CD8-positive, alpha-beta memory T cell (primary cell): ENCODE results near the gene PLEKHD1. TPM values are rescaled to one million over a fixed set of nuclear protein-coding genes. Genes with fewer than 3 reads are reported as not detected.

Experiments used
- CTCF ChIA-PET: fragments of 350-600 bp; sonication (Branson Sonifier 250); formaldehyde crosslinking; loops from one replicate; lab custom pipeline; 2021; ENCODE audit warnings: antibody characterized with exemption; lab: Charles Lee
- POLR2A ChIA-PET: fragments of 350-600 bp; sonication (Branson Sonifier 250); formaldehyde crosslinking; loops from one replicate; lab custom pipeline; 2021; ENCODE audit warnings: antibody characterized with exemption; lab: Charles Lee
- DNase-seq, 5 donors: peaks; one replicate each; pipeline versions ENCODE4 v3.0.0 to v3.0.0-alpha.2; 2020 to 2022; ENCODE audit warnings: mixed read lengths in 1 of 5
- H3K27ac ChIP-seq: one replicate; pipeline ENCODE4 v1.7.0; 2013; ENCODE audit warnings: low read depth, mild to moderate bottlenecking, low read length, moderate library complexity
- H3K27me3 ChIP-seq: 2 replicates; pipeline ENCODE4 v1.7.0; 2013; ENCODE audit warnings: low read length, mild to moderate bottlenecking; ENCODE audit not compliant: insufficient read depth, poor library complexity, severe bottlenecking
- H3K36me3 ChIP-seq: 2 replicates; pipeline ENCODE4 v1.7.0; 2013; ENCODE audit warnings: mild to moderate bottlenecking, low read length, moderate library complexity; ENCODE audit not compliant: insufficient read depth
- H3K4me1 ChIP-seq: 2 replicates; pipeline ENCODE4 v1.7.0; 2013; ENCODE audit warnings: mild to moderate bottlenecking, low read length, moderate library complexity; ENCODE audit not compliant: insufficient read depth
- H3K4me3 ChIP-seq: 2 replicates; pipeline ENCODE4 v1.7.0; 2013; ENCODE audit warnings: mild to moderate bottlenecking, low read length
- H3K9me3 ChIP-seq: 2 replicates; pipeline ENCODE4 v1.7.0; 2013; ENCODE audit warnings: mild to moderate bottlenecking, low read length
- H3K27ac Mint-ChIP-seq, 8 donors: one replicate each; pipeline ENCODE4 v1.8.0; 2020 to 2021; ENCODE audit warnings: mixed read lengths in 8 of 8, mild to moderate bottlenecking in 6 of 8, inconsistent platforms in 3 of 8, moderate library complexity in 3 of 8
- H3K27me3 Mint-ChIP-seq, 2 donors: one replicate each; pipeline ENCODE4 v1.8.0; 2020 to 2021; ENCODE audit warnings: mixed read lengths in 2 of 2, mild to moderate bottlenecking in 1 of 2, moderate library complexity in 1 of 2
- H3K36me3 Mint-ChIP-seq, 3 donors: one replicate each; pipeline ENCODE4 v1.8.0; 2020 to 2021; ENCODE audit warnings: mixed read lengths in 3 of 3, inconsistent platforms in 1 of 3, mild to moderate bottlenecking in 1 of 3
- H3K4me1 Mint-ChIP-seq, 3 donors: one replicate each; pipeline ENCODE4 v1.8.0; 2020 to 2021; ENCODE audit warnings: mixed read lengths in 3 of 3, inconsistent platforms in 1 of 3, mild to moderate bottlenecking in 1 of 3
- H3K4me3 Mint-ChIP-seq, 7 donors: one replicate each; pipeline ENCODE4 v1.8.0; 2020 to 2021; ENCODE audit warnings: mixed read lengths in 7 of 7, mild to moderate bottlenecking in 6 of 7, moderate library complexity in 4 of 7, inconsistent platforms in 2 of 7
- H3K9me3 Mint-ChIP-seq, 5 donors: one replicate each; pipeline ENCODE4 v1.8.0; 2020 to 2022; ENCODE audit warnings: mixed read lengths in 5 of 5, mild to moderate bottlenecking in 3 of 5, moderate library complexity in 2 of 5, inconsistent platforms in 1 of 5
- polyA plus RNA-seq: library from polyadenylated mRNA; unstranded; fragments of 300-500 nt; fragmentation: Illumina TruSeq; gene quantifications from one replicate; pipeline ENCODE4 v1.2.3, GENCODE V29; 2021
- total RNA-seq, 2 experiments: library from RNA; stranded (reverse); gene quantifications; one replicate each; pipeline ENCODE4 v1.2.3, GENCODE V29; 2021

PLEKHD1 gene
- total and polyA plus RNA-seq, 3 experiments from 2014 or later, result 0.06 to 0.11 TPM; not detected in 1

DNA sequence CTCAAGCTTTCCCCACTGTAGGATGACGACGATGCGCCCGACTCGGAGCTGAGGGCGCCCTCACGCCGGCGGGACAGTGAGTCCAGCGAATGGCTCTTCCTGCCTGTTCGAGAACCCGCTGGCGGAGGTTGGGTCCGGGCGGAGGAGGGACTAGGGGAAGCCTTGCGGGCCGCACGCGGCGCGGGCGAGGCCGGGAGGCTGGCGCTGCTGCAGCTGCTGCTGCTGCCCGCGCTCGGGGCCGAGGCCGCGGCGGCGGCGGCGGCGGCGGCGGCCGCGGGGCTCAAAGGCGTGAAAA, 88.3 kb downstream of the PLEKHD1 start:
- Mint-ChIP-seq H3K9me3 (peaks cover 0 to 2% (median 0%) of the 10 kb centered on the region in 5 donors), H3K27me3 (peaks cover 40 to 69% of the 10 kb centered on the region in 2 donors), H3K4me1 (peaks cover 5 to 14% (median 8%) of the 10 kb centered on the region in 3 donors), H3K27ac (no peak overlapping the region), H3K36me3 (no peaks in the 10 kb centered on the region), H3K4me3 (peak overlapping the region in 1 of 7 donors; percentile 43)
- Histone ChIP-seq H3K4me1 (peaks cover 7% of the 10 kb centered on the region), H3K36me3 (no peaks in the 10 kb centered on the region), H3K27me3 (peaks cover 20% of the 10 kb centered on the region), H3K9me3 (no peaks in the 10 kb centered on the region), H3K27ac (no peak overlapping the region), H3K4me3 (no peak overlapping the region)
- DNase-seq, result no peak
- ChIA-PET POLR2A (interaction anchor here (0.9 kb wide), 1 partner anchor 174 kb away, joined by 4 read pairs; the partner anchor contains the start of genes ERH and SLC39A9), CTCF (interaction anchor here (1.0 to 1.3 kb wide), 2 partner anchors 24 to 154 kb away, joined by 3 to 4 read pairs; no protein-coding TSS in a partner anchor)

DNA sequence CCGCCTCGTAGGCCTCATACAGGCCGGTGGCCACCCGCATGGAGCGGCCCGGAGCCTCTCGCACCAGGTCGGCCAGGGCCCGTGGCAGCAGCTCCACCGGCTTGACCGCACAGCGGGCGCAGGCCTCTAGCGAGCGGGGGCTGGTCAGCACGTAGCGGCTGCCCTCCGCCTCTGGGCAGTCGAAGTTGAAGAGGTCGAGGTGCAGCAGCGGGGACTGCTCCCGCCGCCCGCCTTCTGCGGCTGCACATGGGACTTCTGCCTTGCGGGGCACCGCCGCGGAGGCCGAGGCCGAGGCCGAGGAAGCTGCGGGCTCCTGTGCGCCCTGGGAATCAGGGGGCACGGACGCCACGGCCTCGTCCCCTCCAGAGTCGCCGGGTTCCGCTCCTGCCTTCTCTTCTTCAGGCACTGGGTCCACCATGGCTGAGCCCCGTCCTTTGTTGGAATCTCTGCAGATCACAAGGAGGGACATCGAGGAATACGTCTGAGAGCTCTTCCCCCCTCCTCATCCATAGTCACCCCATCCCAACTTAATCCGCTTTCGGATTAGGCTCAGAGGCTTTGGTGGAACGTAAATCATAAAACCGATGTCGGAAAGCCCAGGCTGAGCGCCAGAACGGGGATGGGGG, 88.8 kb downstream of the PLEKHD1 start:
- Mint-ChIP-seq H3K4me3 (peak overlapping the region in 6 of 7 donors; percentile 40 to 93 (median 65)), H3K9me3 (peaks cover 0 to 2% (median 0%) of the 10 kb centered on the region in 5 donors), H3K27me3 (peaks cover 38 to 64% of the 10 kb centered on the region in 2 donors), H3K4me1 (peaks cover 5 to 14% (median 8%) of the 10 kb centered on the region in 3 donors), H3K36me3 (no peaks in the 10 kb centered on the region), H3K27ac (no peak overlapping the region)
- peaks cover 20% of the 10 kb centered on the region for H3K27me3 ChIP-seq
- H3K4me1 ChIP-seq, result peaks cover 7% of the 10 kb centered on the region
- CTCF ChIA-PET, result interaction anchor here (1.0 to 2.1 kb wide), 5 partner anchors 8 to 154 kb away, joined by 3 to 9 read pairs (median 4); no protein-coding TSS in a partner anchor
- no peak for DNase-seq
- no peaks in the 10 kb centered on the region for H3K36me3 ChIP-seq
- peak overlapping the region; percentile 17 for H3K4me3 ChIP-seq
- POLR2A ChIA-PET, result no interaction called here
- H3K9me3 ChIP-seq, result no peaks in the 10 kb centered on the region
- no peak overlapping the region for H3K27ac ChIP-seq

DNA sequence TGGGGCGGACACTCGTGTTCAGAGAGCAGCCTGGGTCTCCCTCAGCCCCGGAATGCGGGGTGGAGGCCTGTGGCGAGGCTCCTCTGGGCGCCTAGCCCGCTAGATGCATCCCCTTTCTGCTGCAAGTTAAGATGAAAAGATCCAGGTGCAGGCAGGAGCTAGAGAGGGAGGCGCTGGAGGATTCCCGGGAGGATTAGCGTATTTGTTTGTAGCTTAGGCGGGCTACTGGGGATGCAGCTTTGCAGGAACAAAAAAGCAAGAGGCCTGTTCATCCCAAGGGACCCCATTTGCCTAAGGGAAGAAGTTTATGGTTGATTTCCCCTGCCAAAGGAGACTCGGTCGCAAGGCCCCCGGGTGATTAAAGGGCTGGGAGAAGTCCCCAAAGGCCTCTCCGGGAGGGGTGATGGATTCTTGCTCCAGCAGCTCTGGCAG, 89.3 kb downstream of the PLEKHD1 start:
- no peaks in the 10 kb centered on the region for H3K9me3 ChIP-seq
- peak overlapping the region; percentile 58 to 93 (median 81) for H3K4me3 Mint-ChIP-seq
- no peaks in the 10 kb centered on the region for H3K36me3 Mint-ChIP-seq
- no peak overlapping the region for H3K27ac Mint-ChIP-seq
- H3K4me1 Mint-ChIP-seq, result peaks cover 5 to 14% (median 8%) of the 10 kb centered on the region in 3 donors
- H3K27me3 Mint-ChIP-seq, result peaks cover 33 to 59% of the 10 kb centered on the region in 2 donors
- peaks cover 7% of the 10 kb centered on the region for H3K4me1 ChIP-seq
- DNase-seq, result no peak
- peaks cover 20% of the 10 kb centered on the region for H3K27me3 ChIP-seq
- peak overlapping the region; percentile 17 for H3K4me3 ChIP-seq
- no peaks in the 10 kb centered on the region for H3K36me3 ChIP-seq
- POLR2A ChIA-PET, result no interaction called here
- H3K9me3 Mint-ChIP-seq, result peaks cover 0 to 2% (median 0%) of the 10 kb centered on the region in 5 donors
- CTCF ChIA-PET, result interaction anchor here (0.9 to 2.1 kb wide), 8 partner anchors 8 to 445 kb away, joined by 3 to 9 read pairs (median 4); no protein-coding TSS in a partner anchor
- H3K27ac ChIP-seq, result no peak overlapping the region

DNA sequence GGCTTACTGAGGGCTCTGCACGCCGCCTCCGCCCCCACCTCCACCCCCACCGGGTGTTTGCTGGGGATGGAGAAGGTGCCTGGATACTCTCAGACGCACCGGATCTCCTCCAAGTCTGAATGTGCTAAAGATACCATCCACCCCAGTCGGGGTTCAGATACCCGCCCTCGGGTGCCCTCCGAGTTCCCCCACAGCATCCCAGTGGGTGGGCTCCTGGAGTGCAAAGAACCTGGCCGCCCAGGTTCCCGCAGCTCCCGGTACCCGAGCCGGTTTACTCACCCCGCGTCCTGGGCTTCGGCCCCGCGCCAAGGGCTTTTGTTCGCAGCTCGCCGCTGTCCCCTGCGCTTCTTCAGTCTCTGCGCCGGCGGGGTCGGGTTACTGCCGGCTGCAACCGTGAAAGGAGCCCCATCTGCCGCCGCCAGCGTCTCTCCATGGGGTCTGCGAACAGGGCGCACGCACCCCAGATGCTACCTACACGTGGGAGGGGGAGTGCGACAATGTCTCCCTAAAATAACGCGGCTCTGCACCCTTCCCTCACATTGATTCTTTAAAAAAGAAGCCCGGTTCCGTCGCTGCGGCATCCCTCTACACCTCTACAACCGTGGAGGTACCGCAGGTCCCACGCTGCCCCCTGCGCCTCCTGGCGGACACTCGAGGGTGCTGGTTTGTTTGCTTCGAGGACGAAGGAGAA, 89.9 kb downstream of the PLEKHD1 start, which contains the start of gene CCDC177:
CCDC177 (minus strand) TSS at position 609 of the 691 bp plus-strand sequence. CDS start 1,249 bp downstream, outside the sequence.
- no peak within 1 kb of the TSS for H3K27ac ChIP-seq
- POLR2A ChIA-PET, result no interaction called here
- Mint-ChIP-seq H3K4me1 (peaks cover 5 to 14% (median 8%) of the 10 kb centered on the region in 3 donors), H3K27me3 (peaks cover 29 to 53% of the 10 kb centered on the region in 2 donors), H3K27ac (peak within 1 kb of the TSS in 2 of 8 donors; percentile 17 to 34), H3K36me3 (no peaks in the 10 kb centered on the region), H3K4me3 (peak within 1 kb of the TSS; percentile 72 to 93 (median 83)), H3K9me3 (peaks cover 0 to 2% (median 0%) of the 10 kb centered on the region in 5 donors)
- H3K27me3 ChIP-seq, result peaks cover 20% of the 10 kb centered on the region
- CTCF ChIA-PET, result interaction anchor here (0.7 to 3.1 kb wide), 11 partner anchors 9 to 445 kb away, joined by 3 to 18 read pairs (median 3); no protein-coding TSS in a partner anchor
- no peaks in the 10 kb centered on the region for H3K36me3 ChIP-seq
- DNase-seq, result peak; percentile 52 to 74 (median 60)
- H3K4me1 ChIP-seq, result peaks cover 7% of the 10 kb centered on the region
- no peaks in the 10 kb centered on the region for H3K9me3 ChIP-seq
- peak within 1 kb of the TSS; percentile 17 for H3K4me3 ChIP-seq

DNA sequence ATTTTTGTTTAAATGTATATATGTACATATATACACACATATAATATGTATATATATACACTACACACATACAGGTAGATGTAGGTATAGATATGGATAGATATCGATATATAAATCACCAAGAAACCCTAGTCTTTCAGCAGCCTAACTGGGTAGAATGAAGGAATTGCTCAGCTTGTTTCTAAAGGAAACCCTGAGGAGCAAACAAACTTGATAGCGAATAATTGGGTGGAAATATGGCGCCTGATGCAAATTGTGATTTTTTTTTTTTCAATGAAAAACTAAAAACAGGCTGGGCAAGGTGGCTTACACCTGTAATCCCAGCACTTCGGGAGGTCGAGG, 90.4 kb downstream of the PLEKHD1 start:
- Mint-ChIP-seq H3K27me3 (peaks cover 28 to 48% of the 10 kb centered on the region in 2 donors), H3K36me3 (no peaks in the 10 kb centered on the region), H3K4me1 (peaks cover 5 to 14% (median 8%) of the 10 kb centered on the region in 3 donors), H3K9me3 (peaks cover 0 to 2% (median 0%) of the 10 kb centered on the region in 5 donors), H3K27ac (peak overlapping the region in 1 of 8 donors; percentile 17), H3K4me3 (peak overlapping the region; percentile 72 to 93 (median 83))
- peaks cover 20% of the 10 kb centered on the region for H3K27me3 ChIP-seq
- ChIA-PET CTCF (interaction anchor here (0.7 to 3.1 kb wide), 8 partner anchors 9 to 446 kb away, joined by 3 to 18 read pairs (median 3); no protein-coding TSS in a partner anchor), POLR2A (interaction anchor here (0.6 kb wide), 1 partner anchor 25 kb away, joined by 5 read pairs; no protein-coding TSS in a partner anchor)
- H3K4me1 ChIP-seq, result peaks cover 7% of the 10 kb centered on the region
- H3K36me3 ChIP-seq, result no peaks in the 10 kb centered on the region
- H3K4me3 ChIP-seq, result no peak overlapping the region
- no peak overlapping the region for H3K27ac ChIP-seq
- H3K9me3 ChIP-seq, result no peaks in the 10 kb centered on the region
- DNase-seq, result no peak

DNA sequence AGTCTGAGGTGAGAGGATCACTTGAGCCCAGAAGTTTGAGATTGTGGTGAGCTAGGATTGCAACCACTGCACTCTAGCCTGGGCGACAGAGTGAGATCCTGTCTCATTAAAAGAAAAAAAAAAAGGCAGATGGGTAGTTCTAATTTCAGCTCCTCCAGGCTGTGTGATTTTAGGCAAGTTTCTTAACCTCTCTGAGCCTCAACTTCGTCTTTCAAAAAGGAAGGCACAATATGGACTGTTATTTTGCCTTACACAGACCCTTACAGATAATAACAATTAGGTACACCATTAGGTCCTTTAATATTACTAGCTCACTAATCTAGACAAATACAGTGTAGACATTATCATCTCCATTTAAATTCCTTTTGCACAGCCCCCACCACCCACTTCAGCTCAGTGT, 94.9 kb downstream of the PLEKHD1 start:
- CTCF ChIA-PET, result interaction anchor here (3.4 kb wide), 1 partner anchor 147 kb away, joined by 19 read pairs; no protein-coding TSS in a partner anchor
- Mint-ChIP-seq H3K27me3 (peaks cover 10 to 23% of the 10 kb centered on the region in 2 donors), H3K4me1 (peaks cover 3 to 4% (median 3%) of the 10 kb centered on the region in 3 donors), H3K36me3 (no peaks in the 10 kb centered on the region), H3K27ac (peak overlapping the region in 1 of 8 donors; percentile 40), H3K4me3 (no peak overlapping the region), H3K9me3 (no peaks in the 10 kb centered on the region)
- H3K36me3 ChIP-seq, result no peaks in the 10 kb centered on the region
- POLR2A ChIA-PET, result interaction anchor here (0.6 kb wide), 1 partner anchor 1164 kb away, joined by 4 read pairs; no protein-coding TSS in a partner anchor
- H3K9me3 ChIP-seq, result no peaks in the 10 kb centered on the region
- no peak overlapping the region for H3K4me3 ChIP-seq
- H3K27me3 ChIP-seq, result peaks cover 8% of the 10 kb centered on the region
- H3K4me1 ChIP-seq, result no peaks in the 10 kb centered on the region
- no peak for DNase-seq
- no peak overlapping the region for H3K27ac ChIP-seq

DNA sequence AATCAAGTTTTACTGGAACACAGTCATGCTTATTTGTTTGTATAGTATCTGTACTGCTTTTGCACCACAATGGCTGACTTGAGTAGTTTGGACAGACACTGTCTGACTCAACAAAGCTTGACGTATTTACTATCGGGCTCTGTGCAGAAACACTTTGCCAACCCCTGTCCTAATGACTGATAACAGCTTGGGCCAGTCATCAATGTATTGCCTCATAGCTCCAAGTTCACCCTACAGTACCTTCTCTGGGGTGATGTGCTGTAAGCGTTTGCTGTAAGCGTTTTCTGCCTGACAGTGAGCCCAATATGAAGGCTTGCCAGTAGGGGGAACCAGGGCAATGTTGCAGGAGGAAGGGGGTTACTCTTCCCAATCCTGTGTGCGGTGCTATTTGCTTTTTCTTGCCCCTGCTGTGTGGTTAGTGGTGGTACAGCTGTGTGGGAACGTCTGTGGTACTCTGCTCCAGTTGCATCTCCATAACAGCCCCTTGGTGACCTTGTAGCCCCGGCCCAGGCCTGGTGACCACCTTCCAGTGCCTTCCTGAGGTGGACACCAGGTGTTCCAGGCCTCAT, 95.6 kb downstream of the PLEKHD1 start:
- Mint-ChIP-seq H3K27ac (peak overlapping the region in 1 of 8 donors; percentile 40), H3K4me3 (no peak overlapping the region), H3K36me3 (no peaks in the 10 kb centered on the region), H3K4me1 (no peaks in the 10 kb centered on the region), H3K9me3 (no peaks in the 10 kb centered on the region), H3K27me3 (peaks cover 7 to 20% of the 10 kb centered on the region in 2 donors)
- peaks cover 6% of the 10 kb centered on the region for H3K27me3 ChIP-seq
- H3K9me3 ChIP-seq, result no peaks in the 10 kb centered on the region
- no peak overlapping the region for H3K4me3 ChIP-seq
- no peaks in the 10 kb centered on the region for H3K4me1 ChIP-seq
- ChIA-PET CTCF (interaction anchor here (3.4 kb wide), 1 partner anchor 147 kb away, joined by 19 read pairs; no protein-coding TSS in a partner anchor), POLR2A (interaction anchor here (0.6 kb wide), 1 partner anchor 1165 kb away, joined by 4 read pairs; no protein-coding TSS in a partner anchor)
- no peaks in the 10 kb centered on the region for H3K36me3 ChIP-seq
- no peak for DNase-seq
- no peak overlapping the region for H3K27ac ChIP-seq
